Natural killer cell treated with Interleukin-12 subunit alpha and Interleukin-12 subunit beta and Interleukin-15 and Interleukin-18, amount 100 ng/mL, for 72 hours (primary cell): Measurements from ENCODE around the gene POLN. TPM values are rescaled to one million over a fixed set of nuclear protein-coding genes. Genes with fewer than 3 reads are reported as not detected.

ENCODE experiments used
- ATAC-seq, 2 donors: fragments of 150-1000 bp; cut with Tn5 transposase in 1 of 2; sonication (Bioruptor Pico), chemical (Tn5 transposase) in 1 of 2; 2 replicates each; pipeline ENCODE4 v1.10.0; 2021
- DNase-seq: peaks from one replicate; pipeline ENCODE4 v3.0.0; 2022; ENCODE audit warnings: low spot score
- H3K27ac Mint-ChIP-seq, 2 donors: 1 replicate in 1 of 2; 2 replicates in 1 of 2; pipeline ENCODE4 v1.8.0; 2022; ENCODE audit warnings: mixed read lengths in 2 of 2, mild to moderate bottlenecking in 1 of 2, moderate library complexity in 1 of 2
- H3K27me3 Mint-ChIP-seq, 2 donors: 1 replicate in 1 of 2; 2 replicates in 1 of 2; pipeline ENCODE4 v1.8.0; 2022; ENCODE audit warnings: mixed read lengths in 2 of 2
- H3K36me3 Mint-ChIP-seq: one replicate; pipeline ENCODE4 v1.8.0; 2022; ENCODE audit warnings: mixed read lengths
- H3K4me1 Mint-ChIP-seq, 2 donors: 1 replicate in 1 of 2; 2 replicates in 1 of 2; pipeline ENCODE4 v1.8.0; 2022; ENCODE audit warnings: low read depth in 2 of 2, mixed read lengths in 2 of 2, mild to moderate bottlenecking in 1 of 2
- H3K4me3 Mint-ChIP-seq: one replicate; pipeline ENCODE4 v1.8.0; 2022; ENCODE audit warnings: mixed read lengths
- H3K9me3 Mint-ChIP-seq: 2 replicates; pipeline ENCODE4 v1.8.0; 2022; ENCODE audit warnings: mixed read lengths
- total RNA-seq, 2 donors: library from RNA; stranded (reverse); gene quantifications; one replicate each; pipeline ENCODE4 v1.2.3, GENCODE V29; 2022

The POLN gene
- total RNA-seq, 2 donors from 2014 or later: 3.8 to 6.1 TPM

- Mint-ChIP-seq H3K4me3 (no peak overlapping the region), H3K4me1 (peaks cover 3 to 5% of the 10 kb centered on the region in 2 donors), H3K27me3 (no peaks in the 10 kb centered on the region), H3K9me3 (no peaks in the 10 kb centered on the region), H3K27ac (no peak overlapping the region), H3K36me3 (no peaks in the 10 kb centered on the region)
- DNase-seq (no peak), ATAC-seq (no peak)
Observed at GRCh38 chr4:2271279-2272025, 29.5 kb upstream of the POLN start.

- no peak for ATAC-seq
- H3K36me3 Mint-ChIP-seq: no peaks in the 10 kb centered on the region
- no peaks in the 10 kb centered on the region for H3K9me3 Mint-ChIP-seq
- no peak for DNase-seq
- no peak overlapping the region for H3K4me3 Mint-ChIP-seq
- H3K27me3 Mint-ChIP-seq: no peaks in the 10 kb centered on the region
- H3K27ac Mint-ChIP-seq: no peak overlapping the region
- H3K4me1 Mint-ChIP-seq: peaks cover 3 to 5% of the 10 kb centered on the region in 2 donors
Observed at GRCh38 chr4:2270341-2271165, 28.6 kb upstream of the POLN start.

DNA sequence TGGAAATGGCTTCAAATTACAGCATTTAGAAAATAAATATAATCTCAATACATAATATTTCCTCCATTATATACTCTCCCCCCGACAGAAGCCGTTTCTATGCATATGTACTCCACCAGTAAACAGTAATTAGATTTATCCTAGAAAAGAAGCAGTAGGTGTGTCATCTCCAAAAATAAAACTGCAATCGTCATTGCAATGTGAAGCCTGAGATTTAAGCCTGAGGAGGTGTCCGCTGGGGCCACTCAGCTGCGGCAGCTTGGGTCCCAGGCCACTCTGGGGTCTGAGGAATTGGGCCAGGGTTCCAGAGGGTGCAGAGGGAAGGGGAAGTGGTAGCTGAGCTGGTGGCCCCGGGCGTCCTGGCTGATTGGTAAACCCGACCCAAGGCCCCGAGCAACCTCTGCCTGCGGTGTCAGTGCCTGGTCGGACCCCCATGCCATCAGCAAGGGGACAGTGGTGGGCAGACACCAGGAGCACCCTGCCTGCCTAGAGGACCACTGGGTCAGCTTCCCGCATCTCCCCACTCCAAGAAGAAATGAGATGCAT lies 27.8 kb upstream of the POLN start:
- no peak overlapping the region for H3K4me3 Mint-ChIP-seq
- no peaks in the 10 kb centered on the region for H3K27me3 Mint-ChIP-seq
- H3K9me3 Mint-ChIP-seq: no peaks in the 10 kb centered on the region
- peaks cover 3 to 5% of the 10 kb centered on the region in 2 donors for H3K4me1 Mint-ChIP-seq
- no peaks in the 10 kb centered on the region for H3K36me3 Mint-ChIP-seq
- no peak overlapping the region for H3K27ac Mint-ChIP-seq
- ATAC-seq (no peak), DNase-seq (no peak)

- Mint-ChIP-seq H3K27me3 (no peaks in the 10 kb centered on the region), H3K27ac (no peak overlapping the region), H3K4me1 (peaks cover 3 to 5% of the 10 kb centered on the region in 2 donors), H3K4me3 (no peak overlapping the region), H3K9me3 (no peaks in the 10 kb centered on the region), H3K36me3 (no peaks in the 10 kb centered on the region)
- DNase-seq (no peak), ATAC-seq (no peak)
Observed at GRCh38 chr4:2269206-2269531, 27.2 kb upstream of the POLN start.

GRCh38 chr4:2268357-2269205 lies 26.7 kb upstream of the POLN start:
- no peaks in the 10 kb centered on the region for H3K9me3 Mint-ChIP-seq
- no peak overlapping the region for H3K27ac Mint-ChIP-seq
- DNase-seq: no peak
- no peaks in the 10 kb centered on the region for H3K36me3 Mint-ChIP-seq
- ATAC-seq: no peak
- H3K27me3 Mint-ChIP-seq: no peaks in the 10 kb centered on the region
- peaks cover 3 to 5% of the 10 kb centered on the region in 2 donors for H3K4me1 Mint-ChIP-seq
- H3K4me3 Mint-ChIP-seq: no peak overlapping the region

DNA sequence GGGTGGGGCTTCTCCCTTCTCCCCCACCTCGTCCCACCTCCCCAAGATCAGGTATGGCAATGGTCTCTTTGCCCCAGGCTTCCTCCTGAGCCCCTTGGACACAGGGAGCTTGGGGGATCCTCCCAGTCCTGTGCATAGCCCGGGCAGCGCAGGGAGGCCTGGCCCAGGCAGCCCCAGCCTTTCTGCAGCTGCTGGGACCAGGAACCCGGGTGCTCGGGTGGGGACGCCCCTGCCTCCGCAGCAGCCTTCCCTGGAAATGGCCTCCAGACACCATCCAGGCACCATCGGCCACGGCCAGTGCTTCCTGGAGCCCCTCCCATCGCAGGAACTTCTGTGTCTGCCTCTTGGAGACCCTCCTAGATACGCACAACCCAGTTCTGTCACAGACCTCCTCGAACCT lies 25.9 kb upstream of the POLN start:
- ATAC-seq (no peak), DNase-seq (no peak)
- Mint-ChIP-seq H3K4me1 (peaks cover 0 to 2% of the 10 kb centered on the region in 2 donors), H3K27ac (no peak overlapping the region), H3K4me3 (no peak overlapping the region), H3K27me3 (no peaks in the 10 kb centered on the region), H3K36me3 (no peaks in the 10 kb centered on the region), H3K9me3 (no peaks in the 10 kb centered on the region)

GRCh38 chr4:2267320-2267811 lies 25.4 kb upstream of the POLN start:
- Mint-ChIP-seq H3K4me3 (no peak overlapping the region), H3K36me3 (no peaks in the 10 kb centered on the region), H3K27ac (no peak overlapping the region), H3K9me3 (no peaks in the 10 kb centered on the region), H3K4me1 (peaks cover 0 to under 1% of the 10 kb centered on the region in 2 donors), H3K27me3 (no peaks in the 10 kb centered on the region)
- DNase-seq (no peak), ATAC-seq (no peak)

- Mint-ChIP-seq H3K36me3 (no peaks in the 10 kb centered on the region), H3K4me3 (no peak overlapping the region)
- ATAC-seq: no peak
Observed at GRCh38 chr4:2266821-2267220, 24.9 kb upstream of the POLN start.

GRCh38 chr4:2266181-2266580 lies 24.3 kb upstream of the POLN start:
- Mint-ChIP-seq H3K9me3 (no peaks in the 10 kb centered on the region), H3K36me3 (no peaks in the 10 kb centered on the region), H3K4me1 (no peaks in the 10 kb centered on the region), H3K4me3 (no peak overlapping the region), H3K27me3 (no peaks in the 10 kb centered on the region), H3K27ac (no peak overlapping the region)
- DNase-seq: no peak
- ATAC-seq: no peak

More at GRCh38 chr4:2266821-2267220, 24.9 kb upstream of the POLN start:
- Mint-ChIP-seq H3K27me3 (no peaks in the 10 kb centered on the region), H3K27ac (no peak overlapping the region), H3K9me3 (no peaks in the 10 kb centered on the region), H3K4me1 (no peaks in the 10 kb centered on the region)
- no peak for DNase-seq

DNA sequence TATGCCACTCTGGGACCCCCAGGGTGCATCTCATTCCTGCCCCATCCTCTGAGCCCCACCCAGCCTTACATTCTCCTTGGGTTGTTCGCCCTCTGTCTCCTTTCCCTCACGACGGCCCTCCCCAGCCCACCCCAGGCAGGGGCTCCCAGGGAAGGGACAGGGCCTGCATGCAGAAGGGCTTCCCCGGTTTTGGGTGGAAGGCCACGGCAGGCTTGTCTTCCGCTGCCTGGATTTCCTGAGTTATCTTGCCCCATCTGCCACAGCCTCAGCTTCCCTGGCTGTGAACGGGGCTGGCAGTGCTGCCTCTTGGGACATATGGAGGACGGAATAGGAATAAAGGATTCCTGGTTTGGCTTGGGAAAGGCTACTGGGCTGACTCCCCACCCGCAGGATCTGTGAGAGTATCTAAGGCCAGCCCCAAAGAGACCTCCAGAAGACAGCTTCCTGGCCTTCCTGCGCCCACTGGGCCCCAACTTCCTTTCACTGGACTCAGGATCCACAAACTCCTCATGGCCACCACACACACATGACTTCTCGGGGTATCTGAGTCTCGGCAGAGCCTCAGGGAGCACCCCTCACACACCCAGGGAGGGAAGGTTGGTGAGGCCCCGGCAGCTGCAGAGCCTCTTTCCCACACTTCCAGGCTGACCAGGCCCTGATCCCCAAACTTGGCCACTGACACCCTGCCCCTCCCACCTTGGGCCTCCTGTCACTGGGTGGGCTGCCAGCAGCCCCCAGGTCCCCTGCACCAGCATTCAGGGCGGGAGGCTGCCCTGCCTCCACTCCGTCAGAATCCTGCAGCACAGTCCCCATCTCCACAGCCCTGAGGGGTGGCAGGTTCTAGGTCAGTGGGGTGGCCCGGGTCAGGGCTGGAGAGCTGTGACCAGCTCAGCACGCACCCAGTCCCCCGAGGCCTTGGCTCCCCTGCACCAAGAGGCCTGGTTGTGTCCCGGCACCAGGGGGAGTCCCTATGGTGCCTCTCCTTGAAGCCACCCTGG lies 23.5 kb upstream of the POLN start:
- H3K4me3 Mint-ChIP-seq: no peak overlapping the region
- H3K9me3 Mint-ChIP-seq: no peaks in the 10 kb centered on the region
- no peak overlapping the region for H3K27ac Mint-ChIP-seq
- ATAC-seq (no peak), DNase-seq (no peak)
- no peaks in the 10 kb centered on the region for H3K27me3 Mint-ChIP-seq
- no peaks in the 10 kb centered on the region for H3K4me1 Mint-ChIP-seq
- H3K36me3 Mint-ChIP-seq: no peaks in the 10 kb centered on the region

DNA sequence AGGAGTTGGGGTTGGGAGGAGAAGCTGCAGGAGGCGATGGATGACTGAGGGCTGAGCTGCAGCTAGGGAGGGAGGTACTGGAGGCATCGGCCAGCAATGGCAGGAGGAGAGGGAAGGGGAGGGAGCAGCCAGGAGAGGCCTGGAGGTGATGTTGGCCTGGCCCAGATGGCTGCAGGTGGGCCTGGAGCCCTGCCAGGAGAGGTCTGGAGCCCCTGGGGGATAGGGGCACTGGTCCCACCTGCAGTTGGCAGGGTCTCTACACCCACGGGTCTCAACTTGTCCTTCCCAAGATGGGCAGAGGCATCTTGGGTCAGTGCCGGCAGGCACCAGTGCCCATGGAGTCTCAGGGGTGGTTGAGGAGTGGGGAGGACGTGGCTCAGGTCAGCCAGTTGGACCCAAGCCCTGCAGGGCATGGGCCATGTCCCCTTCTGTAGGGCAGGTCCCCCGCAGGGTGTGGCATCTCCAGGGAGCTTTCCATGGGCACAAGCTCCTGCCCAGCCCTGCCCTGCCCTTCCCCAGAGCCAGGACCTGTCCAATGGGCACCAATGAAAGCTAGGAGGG lies 22.6 kb upstream of the POLN start:
- no peak for DNase-seq
- H3K36me3 Mint-ChIP-seq: no peaks in the 10 kb centered on the region
- H3K9me3 Mint-ChIP-seq: no peaks in the 10 kb centered on the region
- ATAC-seq: no peak
- H3K27me3 Mint-ChIP-seq: no peaks in the 10 kb centered on the region
- H3K4me1 Mint-ChIP-seq: no peaks in the 10 kb centered on the region
- H3K27ac Mint-ChIP-seq: no peak overlapping the region
- no peak overlapping the region for H3K4me3 Mint-ChIP-seq

DNA sequence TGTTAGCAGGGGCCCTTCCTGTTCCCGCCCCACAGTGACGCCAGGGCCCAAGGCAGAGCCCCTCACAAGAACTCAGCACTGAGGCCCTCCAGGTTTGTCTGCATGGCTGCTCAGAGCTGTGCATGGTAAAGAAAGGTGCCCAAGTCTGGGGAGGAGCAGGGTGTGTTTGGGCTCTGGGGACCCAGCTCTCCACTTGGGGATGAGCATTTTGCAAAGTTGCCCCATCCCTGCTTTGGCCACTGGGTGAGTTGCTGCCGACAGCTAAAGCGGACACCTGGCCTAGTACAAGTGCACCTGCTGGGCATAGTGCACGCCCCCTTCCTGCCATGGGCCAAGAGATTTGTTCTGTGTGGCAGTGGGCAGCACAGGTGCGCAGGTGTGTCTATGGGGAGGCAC lies 22.0 kb upstream of the POLN start:
- ATAC-seq: no peak
- Mint-ChIP-seq H3K27ac (no peak overlapping the region), H3K4me3 (peak overlapping the region; percentile 76), H3K27me3 (no peaks in the 10 kb centered on the region), H3K4me1 (no peaks in the 10 kb centered on the region), H3K9me3 (no peaks in the 10 kb centered on the region), H3K36me3 (no peaks in the 10 kb centered on the region)
- no peak for DNase-seq
